A549 (cell line): Measurements from ENCODE around the gene BEST4. TPM values are rescaled to one million over a fixed set of nuclear protein-coding genes. Genes with fewer than 3 reads are reported as not detected.
"Not testable (repeated sequence)": the region's sequence is repeated elsewhere in the genome, so short reads cannot be mapped to it uniquely, and the experiment has no call there.

Experiments
- ATAC-seq, 2 experiments: fragments of 200-7000 bp in 1 of 2; fragments of >200 bp in 1 of 2; cut with Nextera tagmentation in 1 of 2; cut with Tn5 transposase in 1 of 2; 3 replicates each; pipeline versions ENCODE4 v1.8.0 to v1.9.1; 2018 to 2020; ENCODE audit warnings: mild to moderate bottlenecking in 1 of 2, moderate library complexity in 1 of 2
- CTCF ChIA-PET: fragments of 300-600 bp; sonication (Branson Sonifier 250); formaldehyde crosslinking; extraction: SDS; loops from one replicate; lab custom pipeline; 2021; ENCODE audit warnings: antibody characterized with exemption, inconsistent platforms; lab: Yijun Ruan, JAX
- POLR2A ChIA-PET: fragments of 350-600 bp; formaldehyde crosslinking; extraction: SDS; loops from one replicate; lab custom pipeline; 2021; ENCODE audit warnings: antibody characterized with exemption, inconsistent platforms; lab: Yijun Ruan, JAX
- DNase-seq, 2 experiments: peaks; one replicate each; pipeline versions ENCODE4 v3.0.0 to v3.0.0-alpha.2; 2011 to 2016; ENCODE audit warnings: low read depth in 1 of 2, low spot score in 1 of 2
- FAIRE-seq: peaks from 2 replicates; lab custom pipeline; 2011; peaks lifted over from hg19 to GRCh38; lab: Jason Lieb, UNC
- H3K27ac ChIP-seq, 2 experiments: fragments of >200 bp; sonication (Bioruptor Twin); formaldehyde crosslinking; 3 replicates each; pipeline ENCODE4 v1.5.1; 2016 to 2017
- H3K4me1 ChIP-seq: fragments of >200 bp; sonication (Bioruptor Twin); formaldehyde crosslinking; 3 replicates; pipeline ENCODE4 v1.6.1; 2016
- H3K4me2 ChIP-seq: fragments of >200 bp; sonication (Bioruptor Twin); formaldehyde crosslinking; 3 replicates; pipeline ENCODE4 v1.6.1; 2016
- H3K4me3 ChIP-seq: fragments of >200 bp; sonication (Bioruptor Twin); formaldehyde crosslinking; 3 replicates; pipeline ENCODE4 v1.5.1; 2016
- H3K9me3 ChIP-seq: fragments of >200 bp; sonication (Bioruptor Twin); formaldehyde crosslinking; 3 replicates; pipeline ENCODE4 v1.6.1; 2016
- CBX8 ChIP-seq: fragments of 200-600 bp; sonication (generic); IDR thresholded peaks from 2 replicates; pipeline ENCODE4 v1.6.1; 2016
- CHD2 ChIP-seq: fragments of 150-350 bp; IDR thresholded peaks from 2 replicates; pipeline ENCODE4 v1.6.1; 2014; ENCODE audit warnings: low read length; ENCODE audit not compliant: partially characterized antibody
- EHF ChIP-seq: fragments of 250-450 bp; sonication (Bioruptor Pico); IDR thresholded peaks from 2 replicates; pipeline ENCODE4 v1.5.0; 2020; ENCODE audit warnings: mild to moderate bottlenecking
- EHMT2 ChIP-seq: fragments of 200-600 bp; sonication (generic); IDR thresholded peaks from 2 replicates; pipeline ENCODE4 v1.6.1; 2016; ENCODE audit warnings: antibody characterized with exemption, low read depth, mild to moderate bottlenecking, moderate library complexity
- ESRRA ChIP-seq: fragments of 150-350 bp; IDR thresholded peaks from 2 replicates; pipeline ENCODE4 v1.6.1; 2014; ENCODE audit warnings: mild to moderate bottlenecking, low read length, borderline replicate concordance
- JUNB ChIP-seq: fragments of >200 bp; sonication (Bioruptor Twin); formaldehyde crosslinking; IDR thresholded peaks from 2 replicates; pipeline ENCODE4 v1.6.1; 2016
- KDM5A ChIP-seq: fragments of 200-600 bp; sonication (generic); IDR thresholded peaks from 2 replicates; pipeline ENCODE4 v1.6.1; 2016; ENCODE audit warnings: antibody characterized with exemption, mild to moderate bottlenecking
- MAFK ChIP-seq: fragments of 450-650 bp; IDR thresholded peaks from 2 replicates; pipeline ENCODE4 v1.6.1; 2014; ENCODE audit not compliant: partially characterized antibody
- MYC ChIP-seq: IDR thresholded peaks from 2 replicates; pipeline ENCODE4 v1.6.1; 2012; ENCODE audit warnings: mild to moderate bottlenecking, inconsistent platforms, low read length, improper control_type of control experiment, borderline replicate concordance
- NPAS2 ChIP-seq: fragments of 250-450 bp; sonication (Bioruptor Pico); IDR thresholded peaks from 2 replicates; pipeline ENCODE4 v1.8.0; 2022; ENCODE audit warnings: mild to moderate bottlenecking, moderate library complexity, borderline replicate concordance
- TFCP2L1 ChIP-seq: fragments of 250-450 bp; sonication (Bioruptor Pico); IDR thresholded peaks from 2 replicates; pipeline ENCODE4 v1.5.0; 2021; ENCODE audit warnings: mild to moderate bottlenecking
- ZSCAN20 ChIP-seq: fragments of 250-450 bp; sonication (Bioruptor Pico); IDR thresholded peaks from 2 replicates; pipeline ENCODE4 v1.8.0; 2022; ENCODE audit warnings: mild to moderate bottlenecking, moderate library complexity
- WGBS: methylation state at CpG from one replicate; pipeline ENCODE4 v1.1.6; 2017; ENCODE audit errors: missing lambda C conversion rate; 5-methylcytosine and 5-hydroxymethylcytosine counted together
- polyA plus RNA-seq, 4 experiments: library from polyadenylated mRNA; depleted of rRNA in 3 of 4; stranded (reverse); fragments of >200 nt; fragmentation: RNase III in 1 of 4; extraction: RNeasy Plus Mini Kit Qiagen cat#74134 plus additional on column Dnase treatment in 1 of 4; gene quantifications; 2 replicates in 3 of 4; 3 replicates in 1 of 4; pipeline ENCODE4 v1.2.3, GENCODE V29; 2011 to 2017
- TF ChIP-seq, protein P1 (sequence below): fragments of >200 bp; sonication (Bioruptor Twin); formaldehyde crosslinking; IDR thresholded peaks from 2 replicates; pipeline ENCODE4 v1.6.1; 2016
- TF ChIP-seq, protein P2 (sequence below): fragments of >200 bp; sonication (Bioruptor Twin); formaldehyde crosslinking; IDR thresholded peaks from 3 replicates; pipeline ENCODE4 v1.6.1; 2016

Gene BEST4
- polyA plus RNA-seq, 2 of the 4 experiments (the other 2 are of a cell fraction) = 0.08 to 0.09 TPM

- POLR2A ChIA-PET = interaction anchor here (0.9 to 3.1 kb wide), 5 partner anchors 9 to 68 kb away, joined by 3 to 34 read pairs (median 17); partner anchors contain the start of genes RNU5D-1 and RPS8
- peak; percentile 36 for TF ChIP-seq MAFK
- no peak for TF ChIP-seq TFCP2L1 (CRISPR knock-in tag)
These were observed 10.8 kb upstream of the BEST4 start for GRCh38 chr1:44798481-44799365.

DNA sequence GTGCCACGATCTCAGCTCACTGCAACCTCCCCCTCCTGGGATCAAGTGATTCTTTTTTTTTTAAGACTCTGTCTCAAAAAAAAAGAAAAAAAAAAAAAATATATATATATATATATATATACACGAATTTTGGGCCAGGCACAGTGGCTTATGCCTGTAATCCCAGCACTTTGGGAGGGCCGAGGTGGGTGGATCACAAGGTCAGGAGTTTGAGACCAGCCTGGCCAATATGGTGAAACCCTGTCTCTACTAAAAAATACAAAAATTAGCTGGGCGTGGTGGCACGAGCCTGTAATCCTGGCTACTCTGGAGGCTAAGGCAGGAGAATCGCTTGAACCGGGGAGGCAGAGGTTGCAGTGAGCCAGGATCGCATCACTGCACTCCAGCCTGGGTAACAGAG lies 9.9 kb upstream of the BEST4 start:
- ATAC-seq, H3K9me3 ChIP-seq, FAIRE-seq, DNase-seq, POLR2A ChIA-PET, H3K4me3 ChIP-seq, H3K4me2 ChIP-seq: not testable (repeated sequence)
- 75% methylated on average over 8 of the region's 8 CpGs for WGBS
- H3K4me1 ChIP-seq = peaks cover 27% of the 10 kb centered on the region
- CTCF ChIA-PET = interaction anchor here (1.0 to 4.3 kb wide), 2 partner anchors 16 to 21 kb away, joined by 4 to 41 read pairs; no protein-coding TSS in a partner anchor
- H3K27ac ChIP-seq = peak overlapping the region in 1 of 2 experiments; percentile 91; a peak in 3 of 6 replicates

More at GRCh38 chr1:44798481-44799365, 10.8 kb upstream of the BEST4 start:
- H3K27ac ChIP-seq = peak overlapping the region; percentile 91 to 95
- H3K4me3 ChIP-seq = no peak overlapping the region
- FAIRE-seq (no peak), DNase-seq (no peak), ATAC-seq (no peak)
- no peaks in the 10 kb centered on the region for H3K9me3 ChIP-seq
- H3K4me2 ChIP-seq = peak overlapping the region; percentile 62; the same call in 1 of the 3 replicates
- WGBS = 88% methylated on average over 10 of the region's 10 CpGs
- CTCF ChIA-PET = interaction anchor here (0.6 to 4.3 kb wide), 9 partner anchors 8 to 71 kb away, joined by 3 to 44 read pairs (median 4); partner anchors contain the start of genes BEST4, BTBD19 and DYNLT4
- H3K4me1 ChIP-seq = peaks cover 34% of the 10 kb centered on the region

DNA sequence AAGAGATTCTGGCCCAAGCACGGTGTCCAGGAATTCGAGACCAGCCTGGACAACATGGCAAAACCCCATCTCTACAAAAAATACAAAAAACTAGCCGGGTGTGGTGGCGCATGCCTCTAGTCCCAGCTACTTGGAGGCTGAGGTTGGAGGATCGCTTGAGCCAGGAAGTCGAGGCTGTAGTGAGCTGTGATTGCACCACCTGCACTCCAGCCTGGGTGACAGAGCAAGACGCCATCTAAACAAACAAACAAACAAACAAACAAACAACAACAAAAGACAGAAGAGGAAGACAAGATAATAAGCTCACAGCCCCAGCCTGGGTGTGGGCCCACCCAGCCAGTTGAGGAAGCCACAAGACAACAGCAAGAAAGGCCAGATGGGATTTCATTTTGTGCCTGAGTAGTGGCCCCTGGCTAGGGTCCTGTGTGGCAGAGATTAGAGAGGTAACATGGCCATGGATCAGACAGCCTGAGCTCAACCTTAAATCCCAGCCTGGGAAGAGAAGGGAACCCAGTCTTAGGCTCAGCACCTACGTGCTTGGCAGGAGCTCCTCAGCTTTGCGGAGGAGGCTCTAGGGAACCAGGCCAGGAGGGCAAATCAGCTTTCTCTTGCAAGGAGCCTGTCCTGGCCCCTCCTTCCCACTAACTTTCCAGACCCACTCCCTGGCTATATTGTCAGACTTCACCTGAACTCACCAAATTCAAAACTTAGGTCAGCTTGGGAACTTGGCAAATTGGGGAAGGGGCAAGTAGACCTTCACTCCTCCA lies 4.9 kb upstream of the BEST4 start:
- Histone ChIP-seq H3K4me1 (no peaks in the 10 kb centered on the region), H3K4me2 (no peak overlapping the region), H3K9me3 (no peaks in the 10 kb centered on the region), H3K27ac (0 out of 6 replicates have a peak overlapping the region, but pooled peaks of 1 of the 2 experiments have one; percentile 32), H3K4me3 (no peak overlapping the region)
- FAIRE-seq (no peak), ATAC-seq (peak in 1 of 2 experiments; percentile 6; a peak in 2 of 6 replicates), DNase-seq (no peak)
- POLR2A ChIA-PET = interaction anchor here (0.9 to 1.4 kb wide), 3 partner anchors 12 to 27 kb away, joined by 3 to 10 read pairs (median 4); partner anchors contain the start of gene RPS8
- CTCF ChIA-PET = interaction anchor here (0.7 to 2.6 kb wide), 22 partner anchors 8 to 507 kb away, joined by 3 to 10 read pairs (median 4); partner anchors contain the start of genes BTBD19 and RNU5D-1
- WGBS = 78% methylated on average over 5 of the region's 9 CpGs
- no peak for TF ChIP-seq CHD2
- TF ChIP-seq MAFK = no peak
- TF ChIP-seq JUNB = no peak
- TF ChIP-seq NPAS2 = no peak
- no peak for TF ChIP-seq KDM5A
- TF ChIP-seq, protein P1, sequence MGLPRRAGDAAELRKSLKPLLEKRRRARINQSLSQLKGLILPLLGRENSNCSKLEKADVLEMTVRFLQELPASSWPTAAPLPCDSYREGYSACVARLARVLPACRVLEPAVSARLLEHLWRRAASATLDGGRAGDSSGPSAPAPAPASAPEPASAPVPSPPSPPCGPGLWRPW = no peak
- no peak for TF ChIP-seq ZSCAN20 (CRISPR knock-in tag)
- TF ChIP-seq ESRRA = no peak
- TF ChIP-seq, protein P2, sequence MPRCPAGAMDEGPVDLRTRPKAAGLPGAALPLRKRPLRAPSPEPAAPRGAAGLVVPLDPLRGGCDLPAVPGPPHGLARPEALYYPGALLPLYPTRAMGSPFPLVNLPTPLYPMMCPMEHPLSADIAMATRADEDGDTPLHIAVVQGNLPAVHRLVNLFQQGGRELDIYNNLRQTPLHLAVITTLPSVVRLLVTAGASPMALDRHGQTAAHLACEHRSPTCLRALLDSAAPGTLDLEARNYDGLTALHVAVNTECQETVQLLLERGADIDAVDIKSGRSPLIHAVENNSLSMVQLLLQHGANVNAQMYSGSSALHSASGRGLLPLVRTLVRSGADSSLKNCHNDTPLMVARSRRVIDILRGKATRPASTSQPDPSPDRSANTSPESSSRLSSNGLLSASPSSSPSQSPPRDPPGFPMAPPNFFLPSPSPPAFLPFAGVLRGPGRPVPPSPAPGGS = no peak
- TF ChIP-seq CBX8 = no peak
- TF ChIP-seq EHF (CRISPR knock-in tag) = no peak
- TF ChIP-seq MYC = no peak
- TF ChIP-seq EHMT2 = no peak
